B cell (primary cell): ENCODE measurements around the gene KIAA0319L.

Source experiments
- EZH2 ChIP-seq: IDR thresholded peaks from 2 replicates; pipeline ENCODE4 v1.6.1; 2012; ENCODE audit warnings: borderline replicate concordance, low read depth, mild to moderate bottlenecking, moderate library complexity, low read length; ENCODE audit not compliant: insufficient read depth, poor library complexity, severe bottlenecking
- TF ChIP-seq, protein P1 (sequence below): fragments of 200-600 bp; IDR thresholded peaks from one replicate; pipeline ENCODE4 v1.8.0; 2022; ENCODE audit warnings: antibody characterized with exemption, mild to moderate bottlenecking

DNA sequence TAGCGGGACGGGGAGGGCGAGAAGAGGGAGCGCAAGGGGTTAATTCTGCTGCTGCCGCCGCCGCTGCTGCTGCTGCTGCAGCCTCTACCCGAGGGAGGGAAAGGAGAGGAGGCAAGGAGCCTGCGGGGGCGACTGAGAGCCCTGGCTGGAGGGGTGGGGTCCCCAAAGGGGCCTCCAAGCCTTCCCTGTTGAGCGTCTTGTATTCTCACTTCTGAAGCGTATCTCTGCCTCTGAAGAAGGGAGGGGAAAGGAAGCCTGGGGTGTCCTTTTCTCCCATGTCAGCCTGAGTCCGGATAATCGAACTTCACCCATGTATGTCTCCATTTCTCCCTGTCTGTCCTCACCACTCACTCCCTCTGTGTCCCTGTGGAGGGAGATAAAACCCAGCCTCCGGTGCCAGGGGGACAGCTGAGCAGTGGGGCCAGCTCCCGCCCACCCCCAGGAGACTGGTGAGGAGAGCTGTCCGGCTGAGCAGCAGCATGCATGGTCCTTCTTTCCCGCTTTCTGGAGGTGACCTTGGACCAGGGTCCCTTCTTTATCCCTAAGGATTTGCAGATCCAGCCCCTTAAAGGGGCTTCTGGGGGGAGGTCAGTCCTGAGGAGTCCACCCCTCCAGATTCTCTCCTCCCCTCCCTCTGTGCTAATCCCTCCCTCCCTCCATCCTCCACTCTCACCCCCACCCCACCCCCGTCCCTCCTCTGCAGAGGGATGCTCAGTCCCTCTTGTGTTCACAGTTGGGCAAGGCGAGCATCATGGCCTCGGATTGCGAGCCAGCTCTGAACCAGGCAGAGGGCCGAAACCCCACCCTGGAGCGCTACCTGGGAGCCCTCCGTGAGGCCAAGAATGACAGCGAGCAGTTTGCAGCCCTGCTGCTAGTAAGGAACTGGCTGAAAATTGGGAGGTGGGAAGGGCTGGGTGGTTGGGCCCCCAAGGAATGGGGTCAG, 1.4 kb upstream of the KIAA0319L start:
- TF ChIP-seq, protein P1, sequence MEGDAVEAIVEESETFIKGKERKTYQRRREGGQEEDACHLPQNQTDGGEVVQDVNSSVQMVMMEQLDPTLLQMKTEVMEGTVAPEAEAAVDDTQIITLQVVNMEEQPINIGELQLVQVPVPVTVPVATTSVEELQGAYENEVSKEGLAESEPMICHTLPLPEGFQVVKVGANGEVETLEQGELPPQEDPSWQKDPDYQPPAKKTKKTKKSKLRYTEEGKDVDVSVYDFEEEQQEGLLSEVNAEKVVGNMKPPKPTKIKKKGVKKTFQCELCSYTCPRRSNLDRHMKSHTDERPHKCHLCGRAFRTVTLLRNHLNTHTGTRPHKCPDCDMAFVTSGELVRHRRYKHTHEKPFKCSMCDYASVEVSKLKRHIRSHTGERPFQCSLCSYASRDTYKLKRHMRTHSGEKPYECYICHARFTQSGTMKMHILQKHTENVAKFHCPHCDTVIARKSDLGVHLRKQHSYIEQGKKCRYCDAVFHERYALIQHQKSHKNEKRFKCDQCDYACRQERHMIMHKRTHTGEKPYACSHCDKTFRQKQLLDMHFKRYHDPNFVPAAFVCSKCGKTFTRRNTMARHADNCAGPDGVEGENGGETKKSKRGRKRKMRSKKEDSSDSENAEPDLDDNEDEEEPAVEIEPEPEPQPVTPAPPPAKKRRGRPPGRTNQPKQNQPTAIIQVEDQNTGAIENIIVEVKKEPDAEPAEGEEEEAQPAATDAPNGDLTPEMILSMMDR: no peak
- TF ChIP-seq EZH2: no peak
